ENCODE measurements around the gene LRMDA.

GRCh38 chr10:76324283-76324682 lies 892.9 kb downstream of the LRMDA start:
- TF ChIP-seq, protein P1, sequence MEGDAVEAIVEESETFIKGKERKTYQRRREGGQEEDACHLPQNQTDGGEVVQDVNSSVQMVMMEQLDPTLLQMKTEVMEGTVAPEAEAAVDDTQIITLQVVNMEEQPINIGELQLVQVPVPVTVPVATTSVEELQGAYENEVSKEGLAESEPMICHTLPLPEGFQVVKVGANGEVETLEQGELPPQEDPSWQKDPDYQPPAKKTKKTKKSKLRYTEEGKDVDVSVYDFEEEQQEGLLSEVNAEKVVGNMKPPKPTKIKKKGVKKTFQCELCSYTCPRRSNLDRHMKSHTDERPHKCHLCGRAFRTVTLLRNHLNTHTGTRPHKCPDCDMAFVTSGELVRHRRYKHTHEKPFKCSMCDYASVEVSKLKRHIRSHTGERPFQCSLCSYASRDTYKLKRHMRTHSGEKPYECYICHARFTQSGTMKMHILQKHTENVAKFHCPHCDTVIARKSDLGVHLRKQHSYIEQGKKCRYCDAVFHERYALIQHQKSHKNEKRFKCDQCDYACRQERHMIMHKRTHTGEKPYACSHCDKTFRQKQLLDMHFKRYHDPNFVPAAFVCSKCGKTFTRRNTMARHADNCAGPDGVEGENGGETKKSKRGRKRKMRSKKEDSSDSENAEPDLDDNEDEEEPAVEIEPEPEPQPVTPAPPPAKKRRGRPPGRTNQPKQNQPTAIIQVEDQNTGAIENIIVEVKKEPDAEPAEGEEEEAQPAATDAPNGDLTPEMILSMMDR (IDR thresholded peaks at IDR 0.05) = no peak
- no peak for TF ChIP-seq EZH2 (IDR thresholded peaks at IDR 0.05)
- TF ChIP-seq EZH2phosphoT487 (IDR thresholded peaks at IDR 0.05) = no peak

Data from neural progenitor cell (in vitro differentiated cells).